Heart right ventricle (tissue), 16 donors: Measurements from ENCODE around the gene OLIG2. TPM values are rescaled to one million over a fixed set of nuclear protein-coding genes. Genes with fewer than 3 reads are reported as not detected.
A peak's percentile ranks its signal among the peaks of the same experiment; 100 is the strongest.

ENCODE experiments used
- ATAC-seq, 8 donors: fragments of 200-7000 bp; cut with Tn5 transposase; one replicate each; pipeline ENCODE4 v1.9.1; 2020; ENCODE audit warnings: mild to moderate bottlenecking in 8 of 8, moderate library complexity in 8 of 8, moderate number of reproducible peaks in 1 of 8
- DNase-seq, 2 donors: peaks; one replicate each; pipeline ENCODE4 v3.0.0-alpha.2; 2020
- H3K27ac ChIP-seq, 10 donors: fragments of 200-600 bp; sonication (generic) in 2 of 10; one replicate each; pipeline versions ENCODE4 v1.5.0 to v1.8.0; 2020 to 2022; ENCODE audit warnings: mild to moderate bottlenecking in 3 of 10
- H3K27me3 ChIP-seq, 7 donors: fragments of 200-600 bp; one replicate each; pipeline ENCODE4 v1.8.0; 2021 to 2022; ENCODE audit warnings: mild to moderate bottlenecking in 2 of 7
- H3K36me3 ChIP-seq, 9 donors: fragments of 200-600 bp; sonication (generic) in 1 of 9; one replicate each; pipeline versions ENCODE4 v1.5.0 to v1.8.0; 2020 to 2022; ENCODE audit warnings: mild to moderate bottlenecking in 2 of 9
- H3K4me1 ChIP-seq, 9 donors: fragments of 200-600 bp; sonication (generic) in 1 of 9; one replicate each; pipeline versions ENCODE4 v1.5.0 to v1.8.0; 2020 to 2022; ENCODE audit warnings: mild to moderate bottlenecking in 4 of 9
- H3K4me3 ChIP-seq, 10 donors: fragments of 200-600 bp; sonication (generic) in 2 of 10; one replicate each; pipeline versions ENCODE4 v1.5.0 to v1.8.0; 2020 to 2022; ENCODE audit warnings: mild to moderate bottlenecking in 7 of 10, moderate library complexity in 2 of 10
- H3K9me3 ChIP-seq, 11 donors: fragments of 200-600 bp in 10 of 11; sonication (generic) in 2 of 11; one replicate each; pipeline versions ENCODE4 v1.5.0 to v1.8.0; 2013 to 2022; ENCODE audit warnings: mild to moderate bottlenecking in 2 of 11, control low read depth in 1 of 11, moderate library complexity in 1 of 11
- WGBS, 2 donors: extraction: QIAGEN DNeasy Blood & Tissue Kit; methylation state at CpG; one replicate each; pipeline ENCODE4 v1.1.7; 2013; ENCODE audit warnings: inconsistent platforms in 1 of 2; 5-methylcytosine and 5-hydroxymethylcytosine counted together
- intact Hi-C, 10 donors: fragments of 100-400 bp; cut with DNase I; formaldehyde crosslinking; loops; one replicate each; pipeline versions ENCODE4 v1.11.1 to v1.14.2; 2022
- polyA plus RNA-seq, 2 donors: library from polyadenylated mRNA; stranded (reverse); fragments of 200-250 nt; gene quantifications; one replicate each; pipeline ENCODE4 v1.2.3, GENCODE V29; 2013
- total RNA-seq, 10 donors: library from RNA; stranded (reverse); fragmentation: NEBNext Ultra II Directional in 3 of 10; extraction: Animal tissue kit (Norgen Biotek cat#: 25700) in 3 of 10; gene quantifications; one replicate each; pipeline versions ENCODE4 v1.2.1 to v1.2.4, GENCODE V29; 2021 to 2023
- TF ChIP-seq, protein P1 (sequence below), 9 donors: fragments of 200-600 bp; sonication (generic) in 2 of 9; IDR thresholded peaks; one replicate each; pipeline versions ENCODE4 v1.5.0 to v1.8.0; 2021 to 2022; ENCODE audit warnings: antibody characterized with exemption in 9 of 9, mild to moderate bottlenecking in 5 of 9, moderate library complexity in 1 of 9
- donor health status: Arrhythmogenic right ventricular cardiomyopathy.
- donor health status: ischemic (EF 13 %, LVEDD 7.1; RV severe dilation, severe dysfunction).
- donor health status: healthy with polysubstance abuse.
- donor health status: DM: no; HTN: yes; CAD: no.
- donor health status: DM: no; HTN: no; CAD: no.
- donor health status: ischemic (EF 25% LVEDD 6.9; RV normal size, moderate dysfunction).
- donor health status: ischemic (EF 25% LVEDD 5.7; RV mildly dilated, moderate dysfunction).
- donor health status: healthy.
- donor health status: DM: yes; HTN: yes; CAD: no.
- donor health status: Ischemic cardiomyopathy.
- donor health status: ischemic (EF 35%, LVEDD 5.7; RV mildly dilated, moderate dysfunction).
- donor health status: nonischemic (EF 11% LVEDD 7.7; RV severe dilation, severe dysfunction).
- donor health status: DM: yes; HTN: yes; CAD: no.
- donor health status: PGD.
- donor health status: ischemic (EF 29% LVEDD 5.4; RV normal size, mild dysfunction).
- donor health status: nonischemic (EF 23%, LVEDD 6.1; RV moderate dilation, normal function).

The OLIG2 gene
- total and polyA plus RNA-seq, 12 donors = not detected

DNA sequence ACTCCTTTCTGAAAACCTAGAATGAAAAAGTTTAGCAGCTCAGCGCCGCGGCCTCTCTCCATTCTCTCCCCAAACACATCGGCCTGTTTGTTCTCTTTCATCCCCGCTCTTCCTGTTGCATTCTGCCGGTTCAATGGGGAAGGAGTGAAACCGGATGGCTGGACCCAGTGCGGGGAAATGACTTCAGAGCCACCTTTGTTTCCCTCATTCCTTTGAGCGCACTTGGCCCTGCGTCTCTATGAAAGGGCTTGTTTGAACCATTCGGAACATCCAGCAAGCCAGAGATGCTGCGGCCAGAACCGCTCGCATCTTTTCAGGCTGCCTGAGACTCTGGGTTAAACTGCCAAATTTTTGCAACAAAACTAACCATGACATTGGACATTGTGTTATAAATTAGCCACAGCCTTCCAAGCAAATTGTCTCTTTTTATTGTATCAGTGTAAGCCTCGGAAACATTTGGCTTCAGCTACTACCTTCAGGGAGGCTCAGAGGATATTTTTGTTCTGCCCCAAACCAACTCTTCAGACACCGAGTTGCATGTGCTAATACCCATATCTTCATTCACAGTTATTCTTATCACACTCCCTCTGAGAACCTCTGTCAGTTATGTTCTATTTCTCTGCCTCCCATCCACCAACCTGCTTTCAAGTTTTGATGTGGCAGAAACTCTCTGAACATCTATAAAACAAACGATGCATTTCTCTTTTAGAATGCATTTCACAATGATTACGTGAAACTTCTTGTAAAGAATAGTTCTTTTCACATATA is 39.1 kb downstream of the OLIG2 start:
- DNase-seq (no peak), ATAC-seq (no peak)
- H3K27ac ChIP-seq = no peak overlapping the region
- H3K4me3 ChIP-seq = no peak overlapping the region
- TF ChIP-seq, protein P1, sequence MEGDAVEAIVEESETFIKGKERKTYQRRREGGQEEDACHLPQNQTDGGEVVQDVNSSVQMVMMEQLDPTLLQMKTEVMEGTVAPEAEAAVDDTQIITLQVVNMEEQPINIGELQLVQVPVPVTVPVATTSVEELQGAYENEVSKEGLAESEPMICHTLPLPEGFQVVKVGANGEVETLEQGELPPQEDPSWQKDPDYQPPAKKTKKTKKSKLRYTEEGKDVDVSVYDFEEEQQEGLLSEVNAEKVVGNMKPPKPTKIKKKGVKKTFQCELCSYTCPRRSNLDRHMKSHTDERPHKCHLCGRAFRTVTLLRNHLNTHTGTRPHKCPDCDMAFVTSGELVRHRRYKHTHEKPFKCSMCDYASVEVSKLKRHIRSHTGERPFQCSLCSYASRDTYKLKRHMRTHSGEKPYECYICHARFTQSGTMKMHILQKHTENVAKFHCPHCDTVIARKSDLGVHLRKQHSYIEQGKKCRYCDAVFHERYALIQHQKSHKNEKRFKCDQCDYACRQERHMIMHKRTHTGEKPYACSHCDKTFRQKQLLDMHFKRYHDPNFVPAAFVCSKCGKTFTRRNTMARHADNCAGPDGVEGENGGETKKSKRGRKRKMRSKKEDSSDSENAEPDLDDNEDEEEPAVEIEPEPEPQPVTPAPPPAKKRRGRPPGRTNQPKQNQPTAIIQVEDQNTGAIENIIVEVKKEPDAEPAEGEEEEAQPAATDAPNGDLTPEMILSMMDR (IDR thresholded peaks at IDR 0.05) = no peak
- intact Hi-C loops = no loop called here
- H3K27me3 ChIP-seq = peaks cover under 1 to 98% (median 92%) of the 10 kb centered on the region in 7 donors
- H3K9me3 ChIP-seq = peaks cover 0 to 10% (median 0%) of the 10 kb centered on the region in 11 donors
- 28 to 30% methylated on average over 18 of the region's 18 CpGs for WGBS, 2 donors
- peaks cover 0 to 49% (median 2%) of the 10 kb centered on the region in 9 donors for H3K4me1 ChIP-seq
- no peaks in the 10 kb centered on the region for H3K36me3 ChIP-seq

DNA sequence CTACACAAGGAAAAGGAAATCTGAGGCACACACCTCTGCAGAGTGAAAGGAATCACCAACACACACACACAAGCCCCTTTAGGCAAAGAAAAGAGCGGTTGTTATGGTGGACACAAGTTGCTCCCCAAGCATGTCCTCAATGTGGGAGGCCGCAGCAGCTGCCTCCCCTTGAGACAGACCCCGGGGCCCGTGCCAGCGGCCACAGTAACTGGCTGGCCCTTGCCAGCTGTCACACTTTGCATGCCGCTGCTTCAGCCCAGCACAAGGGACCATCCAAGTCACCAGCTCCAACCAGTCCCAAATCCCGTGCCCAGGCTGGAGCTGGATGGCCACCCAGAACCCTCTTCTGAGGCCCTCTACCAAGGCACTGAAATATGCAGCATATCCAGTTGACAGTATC is 41.3 kb downstream of the OLIG2 start:
- H3K9me3 ChIP-seq = peaks cover 0 to 10% (median 0%) of the 10 kb centered on the region in 11 donors
- TF ChIP-seq, protein P1 (IDR thresholded peaks at IDR 0.05) = no peak
- peaks cover 4 to 59% (median 15%) of the 10 kb centered on the region in 9 donors for H3K4me1 ChIP-seq
- 83 to 87% methylated on average over 7 of the region's 7 CpGs for WGBS, 2 donors
- peaks cover 19 to 97% (median 94%) of the 10 kb centered on the region in 7 donors for H3K27me3 ChIP-seq
- no peaks in the 10 kb centered on the region for H3K36me3 ChIP-seq
- no peak overlapping the region for H3K4me3 ChIP-seq
- ATAC-seq (no peak), DNase-seq (no peak)
- intact Hi-C loops = no loop called here
- no peak overlapping the region for H3K27ac ChIP-seq

DNA sequence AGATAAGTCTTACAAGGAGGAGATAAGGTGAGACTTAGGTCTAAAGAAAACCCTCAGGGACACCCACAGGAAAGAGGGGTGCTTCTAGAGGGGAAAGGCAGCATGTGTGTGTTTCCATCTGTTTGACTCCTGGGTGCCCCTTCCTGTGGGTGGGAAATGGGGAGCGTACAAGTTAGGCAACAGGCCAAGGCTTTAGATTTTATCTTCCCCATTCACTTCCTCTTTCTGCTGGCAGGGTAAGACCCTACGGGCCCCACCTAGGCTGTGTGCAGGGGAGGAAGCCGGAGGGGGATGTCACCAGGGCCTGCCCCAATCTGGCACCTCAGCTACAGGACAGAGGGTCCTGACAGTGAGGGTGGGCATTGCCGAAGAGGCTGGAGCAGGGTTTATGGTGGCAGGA is 41.7 kb downstream of the OLIG2 start:
- peaks cover 19 to 99% (median 97%) of the 10 kb centered on the region in 7 donors for H3K27me3 ChIP-seq
- ATAC-seq = no peak
- intact Hi-C loops = no loop called here
- peaks cover 4 to 62% (median 15%) of the 10 kb centered on the region in 9 donors for H3K4me1 ChIP-seq
- H3K36me3 ChIP-seq = no peaks in the 10 kb centered on the region
- peak overlapping the region in 1 of 10 donors; percentile 26 for H3K27ac ChIP-seq
- no peak overlapping the region for H3K4me3 ChIP-seq
- 56 to 76% methylated on average over 4 of the region's 4 CpGs for WGBS, 2 donors
- H3K9me3 ChIP-seq = peaks cover 0 to 10% (median 0%) of the 10 kb centered on the region in 11 donors
- DNase-seq = no peak
- TF ChIP-seq, protein P1 (IDR thresholded peaks at IDR 0.05) = no peak

DNA sequence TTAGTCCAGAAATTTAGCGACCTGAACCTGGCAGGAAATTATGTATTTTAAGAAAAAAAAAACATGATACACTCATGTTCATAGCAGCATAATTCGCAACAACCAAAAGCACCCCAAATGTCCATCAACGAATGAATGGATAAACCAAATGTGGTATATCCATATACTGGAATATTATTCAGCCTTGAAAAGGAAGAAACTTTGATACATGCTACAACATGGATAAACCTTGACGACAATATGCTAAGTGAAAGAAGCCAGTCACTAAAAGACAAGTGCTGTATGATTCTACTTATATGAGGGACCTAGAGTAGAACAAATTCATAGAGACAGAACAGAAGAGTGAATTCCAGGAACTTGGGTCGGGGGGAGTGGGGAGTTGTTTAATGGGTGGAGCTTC is 43.5 kb downstream of the OLIG2 start:
- no peaks in the 10 kb centered on the region for H3K36me3 ChIP-seq
- peaks cover 4 to 54% (median 15%) of the 10 kb centered on the region in 9 donors for H3K4me1 ChIP-seq
- no peak for DNase-seq
- no peak overlapping the region for H3K27ac ChIP-seq
- H3K4me3 ChIP-seq = no peak overlapping the region
- ATAC-seq = no peak
- TF ChIP-seq, protein P1 (IDR thresholded peaks at IDR 0.05) = no peak
- peaks cover 19 to 100% (median 98%) of the 10 kb centered on the region in 7 donors for H3K27me3 ChIP-seq
- WGBS, 2 donors = 61 to 65% methylated on average over 5 of the region's 5 CpGs
- intact Hi-C loops = no loop called here
- H3K9me3 ChIP-seq = peaks cover 0 to 10% (median 0%) of the 10 kb centered on the region in 11 donors
